Measurements from ENCODE around the gene ZCCHC12. TPM values are rescaled to one million over a fixed set of nuclear protein-coding genes. Genes with fewer than 3 reads are reported as not detected.

ZCCHC12 gene
- polyA plus RNA-seq, 1 donor (not counting 4 experiments of a cell fraction or from before 2014, with no cell fraction given), result not detected

- Histone ChIP-seq H3K4me1 (ENCODE audit: control insufficient read depth, extremely low read depth, insufficient read depth, low read length) (no peaks in the 10 kb centered on the region), H3K27ac (ENCODE audit: control insufficient read depth, insufficient read depth, low read length) (no peak overlapping the region), H2AFZ (ENCODE audit: control insufficient read depth, low read length) (no peak overlapping the region), H3K9me1 (ENCODE audit: control insufficient read depth, extremely low read depth, insufficient read depth, low read length) (no peaks in the 10 kb centered on the region), H3K9ac (ENCODE audit: control insufficient read depth, extremely low read depth, insufficient read depth, low read length) (no peak overlapping the region), H3K79me2 (ENCODE audit: control insufficient read depth, insufficient read depth, low read length) (no peaks in the 10 kb centered on the region), H3K4me2 (ENCODE audit: control insufficient read depth, extremely low read depth, insufficient read depth, low read depth, low read length) (no peak overlapping the region), H3K9me3 (ENCODE audit: control insufficient read depth, low read depth, low read length) (no peaks in the 10 kb centered on the region), H4K20me1 (ENCODE audit: control insufficient read depth, extremely low read depth, insufficient read depth, low read length) (no peaks in the 10 kb centered on the region), H3K4me3 (ENCODE audit: control insufficient read depth in 2 of 3, extremely low read depth in 1 of 3, insufficient read depth in 2 of 3, low read depth in 1 of 3, low read length in 3 of 3) (no peak overlapping the region), H3K27me3 (ENCODE audit: control insufficient read depth, extremely low read depth, insufficient read depth, low read length) (no peaks in the 10 kb centered on the region), H3K36me3 (ENCODE audit: control insufficient read depth in 2 of 2, extremely low read depth in 1 of 2, insufficient read depth in 2 of 2, low read length in 2 of 2) (no peaks in the 10 kb centered on the region)
- TF ChIP-seq EZH2 (IDR thresholded peaks at IDR 0.05; ENCODE audit: low read length) (no peak), CTCF (optimal IDR thresholded peaks at IDR 0.05 in 1 of 3, IDR thresholded peaks at IDR 0.05 in 1 of 3, conservative IDR thresholded peaks at IDR 0.05 in 1 of 3; ENCODE audit: extremely low read depth in 1 of 3, insufficient read depth in 2 of 3, low read length in 3 of 3) (no peak)
- DNase-seq (ENCODE audit: low read depth, low spot score), result no peak
- dilution Hi-C loops (cut with MboI; ENCODE audit: extremely low pct_ligation_motif_present, low sequenced_read_pairs), result no loop called here
- FAIRE-seq, result no peak
Observed at GRCh38 chrX:118864063-118864635, 40.5 kb downstream of the ZCCHC12 start.

DNA sequence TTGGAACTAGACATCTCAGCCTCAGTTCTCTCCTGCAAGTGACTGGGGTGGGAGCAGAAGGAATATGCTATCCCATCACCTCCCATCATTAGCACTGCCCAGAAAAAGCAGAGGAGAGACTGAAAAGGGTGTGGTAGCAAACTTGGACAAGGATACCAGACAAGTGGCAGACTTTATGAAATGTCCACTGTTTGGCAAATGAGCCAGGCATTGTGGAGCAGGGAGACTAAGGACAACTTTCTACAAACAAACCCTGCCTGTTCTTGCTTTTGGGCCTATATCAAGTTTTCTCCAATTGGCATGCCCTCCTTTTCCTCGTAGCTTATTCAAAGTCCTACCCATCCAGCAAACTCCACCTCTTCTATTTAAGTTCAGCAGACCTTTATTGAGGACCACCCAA, 41.6 kb downstream of the ZCCHC12 start:
- H3K4me2 ChIP-seq (ENCODE audit: control insufficient read depth, extremely low read depth, insufficient read depth, low read depth, low read length), result no peak overlapping the region
- no peaks in the 10 kb centered on the region for H3K36me3 ChIP-seq (ENCODE audit: control insufficient read depth in 2 of 2, extremely low read depth in 1 of 2, insufficient read depth in 2 of 2, low read length in 2 of 2)
- H4K20me1 ChIP-seq (ENCODE audit: control insufficient read depth, extremely low read depth, insufficient read depth, low read length), result no peaks in the 10 kb centered on the region
- no peak for DNase-seq (ENCODE audit: low read depth, low spot score)
- H3K9ac ChIP-seq (ENCODE audit: control insufficient read depth, extremely low read depth, insufficient read depth, low read length), result no peak overlapping the region
- TF ChIP-seq EZH2 (IDR thresholded peaks at IDR 0.05; ENCODE audit: low read length), result no peak
- no peak for TF ChIP-seq CTCF (optimal IDR thresholded peaks at IDR 0.05 in 1 of 3, IDR thresholded peaks at IDR 0.05 in 1 of 3, conservative IDR thresholded peaks at IDR 0.05 in 1 of 3; ENCODE audit: extremely low read depth in 1 of 3, insufficient read depth in 2 of 3, low read length in 3 of 3)
- no peaks in the 10 kb centered on the region for H3K9me3 ChIP-seq (ENCODE audit: control insufficient read depth, low read depth, low read length)
- H3K27me3 ChIP-seq (ENCODE audit: control insufficient read depth, extremely low read depth, insufficient read depth, low read length), result no peaks in the 10 kb centered on the region
- dilution Hi-C loops (cut with MboI; ENCODE audit: extremely low pct_ligation_motif_present, low sequenced_read_pairs), result no loop called here
- H3K27ac ChIP-seq (ENCODE audit: control insufficient read depth, insufficient read depth, low read length), result no peak overlapping the region
- H3K9me1 ChIP-seq (ENCODE audit: control insufficient read depth, extremely low read depth, insufficient read depth, low read length), result no peaks in the 10 kb centered on the region
- no peaks in the 10 kb centered on the region for H3K4me1 ChIP-seq (ENCODE audit: control insufficient read depth, extremely low read depth, insufficient read depth, low read length)
- no peak overlapping the region for H3K4me3 ChIP-seq (ENCODE audit: control insufficient read depth in 2 of 3, extremely low read depth in 1 of 3, insufficient read depth in 2 of 3, low read depth in 1 of 3, low read length in 3 of 3)
- FAIRE-seq, result no peak
- no peak overlapping the region for H2AFZ ChIP-seq (ENCODE audit: control insufficient read depth, low read length)
- no peaks in the 10 kb centered on the region for H3K79me2 ChIP-seq (ENCODE audit: control insufficient read depth, insufficient read depth, low read length)
